ENCODE measurements around the gene NCOA7. TPM values are rescaled to one million over a fixed set of nuclear protein-coding genes. Genes with fewer than 3 reads are reported as not detected.

NCOA7 gene
- total RNA-seq, 1 experiment from 2014 or later = 9.4 TPM

DNA sequence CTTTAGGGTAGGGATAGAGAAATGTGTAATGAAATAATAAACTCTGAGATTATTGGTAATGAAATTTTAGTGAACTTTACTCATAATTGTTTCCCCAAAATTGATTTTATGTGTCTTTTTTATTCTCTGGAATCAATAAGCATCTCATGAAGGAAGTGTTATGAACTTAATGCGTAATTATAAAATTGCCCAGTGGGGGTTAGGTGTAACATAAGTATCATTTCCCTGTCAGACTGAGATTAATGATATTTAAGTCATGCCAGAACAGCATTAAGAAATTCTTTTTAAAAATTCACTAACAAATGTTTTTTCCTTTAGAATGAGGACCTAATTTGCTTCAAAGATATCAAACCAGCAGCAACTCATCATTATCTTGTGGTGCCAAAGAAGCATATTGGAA lies 175.8 kb downstream of the NCOA7 start:
- Histone ChIP-seq H3K23me2 (ENCODE audit: insufficient read length, low read depth, low read length, poor library complexity, severe bottlenecking) (no peaks in the 10 kb centered on the region), H3K4me1 (ENCODE audit: insufficient read depth, low read length) (no peaks in the 10 kb centered on the region), H3T11ph (ENCODE audit: low read length) (no peak overlapping the region), H3K23ac (ENCODE audit: insufficient read length, low read depth, low read length) (no peak overlapping the region), H4K20me1 (ENCODE audit: control insufficient read depth, insufficient read depth, insufficient read length) (no peaks in the 10 kb centered on the region), H3K4me2 (ENCODE audit: insufficient read depth, insufficient read length, low read length) (no peak overlapping the region), H3K4ac (ENCODE audit: low read depth, low read length) (no peak overlapping the region), H2BK5ac (ENCODE audit: insufficient read length, low read length) (no peak overlapping the region), H2AK5ac (ENCODE audit: insufficient read length, low read length) (no peak overlapping the region), H3K27me3 (ENCODE audit: insufficient read depth, low read length) (no peaks in the 10 kb centered on the region), H2BK20ac (ENCODE audit: low read depth, low read length, poor library complexity, severe bottlenecking) (no peak overlapping the region), H2BK15ac (ENCODE audit: low read depth, low read length) (no peak overlapping the region), H3K27ac (ENCODE audit: insufficient read length, low read depth, low read length) (no peak overlapping the region), H4K5ac (ENCODE audit: insufficient read length, low read depth, low read length) (no peak overlapping the region), H4K8ac (replicated peaks; ENCODE audit: insufficient read length, low read depth, low read length) (no peak overlapping the region), H3K9ac (ENCODE audit: extremely low read depth, insufficient read length, low read length) (no peak overlapping the region), H3K79me2 (ENCODE audit: insufficient read depth, low read length) (no peaks in the 10 kb centered on the region), H3K79me1 (ENCODE audit: insufficient read depth, low read depth, low read length, poor library complexity, severe bottlenecking) (no peaks in the 10 kb centered on the region), H2AFZ (ENCODE audit: low read length) (no peak overlapping the region), H3K18ac (ENCODE audit: insufficient read length, low read depth, low read length) (no peak overlapping the region), H3K56ac (ENCODE audit: insufficient read length, low read depth, low read length) (no peak overlapping the region), H3K14ac (ENCODE audit: insufficient read depth, low read length) (no peak overlapping the region), H3K9me3 (ENCODE audit: control insufficient read depth, low read depth, low read length) (no peaks in the 10 kb centered on the region), H2BK120ac (ENCODE audit: low read depth, low read length, poor library complexity, severe bottlenecking) (no peak overlapping the region), H2BK12ac (ENCODE audit: insufficient read length, low read depth, low read length) (no peak overlapping the region), H4K91ac (ENCODE audit: insufficient read length, low read depth, low read length) (no peak overlapping the region)
- Mint-ChIP-seq H3K4me3 (no peak overlapping the region), H3K4me1 (no peaks in the 10 kb centered on the region), H3K9me3 (no peaks in the 10 kb centered on the region), H3K27ac (no peak overlapping the region), H3K27me3 (ENCODE audit: low read depth) (no peaks in the 10 kb centered on the region), H3K36me3 (ENCODE audit: insufficient read depth in 1 of 3, low read depth in 3 of 3) (peaks cover 2 to 7% (median 4%) of the 10 kb centered on the region in 3 experiments; a peak in 3 of 7 replicates)
- DNase-seq = no peak
- no CpG with 5 or more reads among the region's 1 CpG for WGBS (ENCODE audit: extremely low coverage, insufficient read length, low lambda C conversion rate)
- TF ChIP-seq, protein P1, sequence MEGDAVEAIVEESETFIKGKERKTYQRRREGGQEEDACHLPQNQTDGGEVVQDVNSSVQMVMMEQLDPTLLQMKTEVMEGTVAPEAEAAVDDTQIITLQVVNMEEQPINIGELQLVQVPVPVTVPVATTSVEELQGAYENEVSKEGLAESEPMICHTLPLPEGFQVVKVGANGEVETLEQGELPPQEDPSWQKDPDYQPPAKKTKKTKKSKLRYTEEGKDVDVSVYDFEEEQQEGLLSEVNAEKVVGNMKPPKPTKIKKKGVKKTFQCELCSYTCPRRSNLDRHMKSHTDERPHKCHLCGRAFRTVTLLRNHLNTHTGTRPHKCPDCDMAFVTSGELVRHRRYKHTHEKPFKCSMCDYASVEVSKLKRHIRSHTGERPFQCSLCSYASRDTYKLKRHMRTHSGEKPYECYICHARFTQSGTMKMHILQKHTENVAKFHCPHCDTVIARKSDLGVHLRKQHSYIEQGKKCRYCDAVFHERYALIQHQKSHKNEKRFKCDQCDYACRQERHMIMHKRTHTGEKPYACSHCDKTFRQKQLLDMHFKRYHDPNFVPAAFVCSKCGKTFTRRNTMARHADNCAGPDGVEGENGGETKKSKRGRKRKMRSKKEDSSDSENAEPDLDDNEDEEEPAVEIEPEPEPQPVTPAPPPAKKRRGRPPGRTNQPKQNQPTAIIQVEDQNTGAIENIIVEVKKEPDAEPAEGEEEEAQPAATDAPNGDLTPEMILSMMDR (conservative IDR thresholded peaks at IDR 0.05) = no peak
